HG03139 (cell line): ENCODE measurements around the gene MOAP1.
"Not testable (repeated sequence)": the region's sequence is repeated elsewhere in the genome, so short reads cannot be mapped to it uniquely, and the experiment has no call there.

Experiments used
- ATAC-seq: cut with Tn5 transposase; IDR thresholded peaks from one replicate; pipeline ENCODE4 v1.9.1; 2021; ENCODE audit not compliant: unreplicated experiment

Gene MOAP1

GRCh38 chr14:93185349-93185720 lies 638 bp upstream of the MOAP1 start:
- no peak for ATAC-seq

GRCh38 chr14:93183596-93184317 lies 940 bp downstream of the MOAP1 start:
- no peak for ATAC-seq

GRCh38 chr14:93175492-93175891 lies 9.2 kb downstream of the MOAP1 start:
- ATAC-seq: no peak

GRCh38 chr14:93174731-93175130 lies 10.0 kb downstream of the MOAP1 start:
- ATAC-seq: not testable (repeated sequence)

DNA sequence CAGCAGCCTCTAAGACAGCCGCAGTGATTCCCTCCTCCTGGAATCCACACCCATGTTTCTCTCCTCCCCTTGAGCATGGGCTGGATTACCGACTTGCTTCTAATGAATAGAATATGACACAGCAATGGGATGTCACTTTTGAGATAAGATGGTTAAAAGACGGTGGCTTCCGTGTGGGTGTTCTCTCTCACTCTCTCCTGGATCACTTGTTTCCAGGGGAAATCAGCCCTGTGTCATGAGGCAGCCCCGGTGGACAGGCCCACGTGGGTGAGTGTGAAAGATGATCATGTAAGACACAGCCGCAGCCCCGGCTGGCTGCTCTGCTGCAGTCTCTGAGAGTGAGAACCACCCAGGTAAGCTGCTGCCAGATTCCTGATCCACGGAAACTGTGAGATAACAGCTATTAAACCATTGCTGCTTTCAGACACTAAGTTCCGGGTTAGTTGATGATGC lies 10.7 kb downstream of the MOAP1 start:
- ATAC-seq: no peak

GRCh38 chr14:93171376-93171775 lies 13.3 kb downstream of the MOAP1 start:
- ATAC-seq: no peak

DNA sequence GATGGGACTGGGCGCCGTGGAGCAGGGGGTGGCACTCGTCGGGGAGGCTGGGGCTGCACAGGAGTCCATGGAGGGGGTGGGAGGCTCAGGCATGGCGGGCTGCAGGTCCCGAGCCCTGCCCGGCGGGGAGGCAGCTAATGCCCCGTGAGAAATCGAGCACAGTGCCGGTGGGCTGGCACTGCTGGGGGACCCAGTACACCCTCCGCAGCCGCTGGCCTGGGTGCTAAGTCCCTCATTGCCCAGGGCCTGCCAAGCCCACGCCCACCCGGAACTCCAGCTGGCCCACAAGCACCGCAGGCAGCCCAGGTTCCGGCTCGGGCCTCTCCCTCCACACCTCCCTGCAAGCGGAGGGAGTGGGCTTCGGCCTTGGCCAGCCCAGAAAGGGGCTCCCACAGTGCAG lies 14.6 kb downstream of the MOAP1 start:
- not testable (repeated sequence) for ATAC-seq

GRCh38 chr14:93169619-93170018 lies 15.1 kb downstream of the MOAP1 start:
- not testable (repeated sequence) for ATAC-seq

DNA sequence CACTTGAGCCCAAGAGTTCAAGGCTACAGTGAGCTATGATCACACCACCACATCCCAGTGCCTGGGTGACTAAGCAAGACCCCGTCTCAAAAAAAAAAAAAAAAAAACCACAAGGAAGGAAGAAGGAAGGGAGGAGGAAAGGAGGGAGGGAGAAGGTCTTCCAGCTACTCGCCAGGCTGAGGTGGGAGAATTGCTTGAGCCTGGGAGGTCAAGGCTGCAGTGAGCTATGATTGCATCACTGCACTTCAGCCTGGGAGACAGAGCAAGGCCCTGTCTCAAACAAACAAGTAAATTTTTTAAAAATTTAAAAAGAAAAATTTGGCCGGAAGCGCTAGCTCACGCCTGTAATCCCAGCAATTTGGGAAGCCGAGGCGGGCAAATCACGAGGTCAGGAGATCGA lies 16.1 kb downstream of the MOAP1 start:
- not testable (repeated sequence) for ATAC-seq

GRCh38 chr14:93165271-93166265 lies 19.1 kb downstream of the MOAP1 start:
- not testable (repeated sequence) for ATAC-seq

GRCh38 chr14:93163564-93163963 lies 21.1 kb downstream of the MOAP1 start:
- no peak for ATAC-seq

DNA sequence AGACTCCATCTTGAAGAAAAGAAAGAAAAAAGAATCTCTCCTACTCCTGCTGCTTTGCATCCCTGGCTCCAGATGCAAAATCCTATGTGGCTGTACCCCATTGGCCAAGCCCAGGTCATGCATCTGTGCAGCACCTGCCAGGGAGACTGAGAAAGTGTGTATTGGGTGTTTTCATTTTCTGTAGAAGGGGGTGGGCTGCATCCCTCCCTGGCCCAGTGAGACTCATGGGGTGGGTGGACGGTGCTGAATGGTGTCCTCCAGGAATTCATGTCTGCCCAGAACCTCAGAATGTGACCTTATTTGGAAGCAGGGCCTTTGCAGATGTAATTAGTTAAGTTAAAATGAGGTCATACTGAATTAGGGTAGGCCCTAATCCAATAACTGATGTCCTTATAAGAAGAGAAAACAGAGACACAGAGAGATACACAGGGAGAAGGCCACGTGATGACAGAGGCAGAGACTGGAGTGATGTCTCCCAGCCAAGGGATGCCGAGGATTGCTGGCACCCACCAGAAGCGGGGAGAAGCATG lies 23.2 kb downstream of the MOAP1 start:
- ATAC-seq: no peak

GRCh38 chr14:93160353-93160801 lies 24.3 kb downstream of the MOAP1 start:
- no peak for ATAC-seq

- ATAC-seq: not testable (repeated sequence)
These were observed 24.9 kb downstream of the MOAP1 start for GRCh38 chr14:93159625-93160352.

GRCh38 chr14:93158349-93158748 lies 26.3 kb downstream of the MOAP1 start:
- not testable (repeated sequence) for ATAC-seq

GRCh38 chr14:93156693-93157369 lies 27.9 kb downstream of the MOAP1 start:
- no peak for ATAC-seq

GRCh38 chr14:93155667-93156066 lies 29.0 kb downstream of the MOAP1 start:
- no peak for ATAC-seq

- no peak for ATAC-seq
These were observed 31.6 kb downstream of the MOAP1 start for GRCh38 chr14:93153121-93153520.

- no peak for ATAC-seq
These were observed 34.2 kb downstream of the MOAP1 start for GRCh38 chr14:93150227-93151208.
